GM12891 (cell line): ENCODE results near the gene DACH1.

Experiments
- POLR2A ChIP-seq: IDR thresholded peaks from 2 replicates; pipeline ENCODE4 v1.6.1; 2011; ENCODE audit warnings: low read depth, low read length, control low read depth
- SPI1 ChIP-seq: IDR thresholded peaks from 2 replicates; pipeline ENCODE4 v1.6.1; 2011; ENCODE audit warnings: low read depth, low read length, control low read depth
- TAF1 ChIP-seq: IDR thresholded peaks from 2 replicates; pipeline ENCODE4 v1.6.1; 2011; ENCODE audit warnings: low read depth, low read length, control low read depth

GRCh38 chr13:71577127-71577526 is 289.9 kb downstream of the DACH1 start:
- no peak for TF ChIP-seq POLR2A
- no peak for TF ChIP-seq TAF1
- no peak for TF ChIP-seq SPI1
